Naive B cell (primary cell): ENCODE data around the gene IFNA21. TPM values are rescaled to one million over a fixed set of nuclear protein-coding genes. Genes with fewer than 3 reads are reported as not detected.
A peak's percentile ranks its signal among the peaks of the same experiment; 100 is the strongest.
"Not testable (repeated sequence)": the region's sequence is repeated elsewhere in the genome, so short reads cannot be mapped to it uniquely, and the experiment has no call there.

Source experiments
- ATAC-seq, 2 donors: fragments of 150-1000 bp; cut with Tn5 transposase; 2 replicates each; pipeline ENCODE4 v1.10.0; 2021; ENCODE audit warnings: low read depth in 2 of 2, mild to moderate bottlenecking in 2 of 2, moderate library complexity in 2 of 2
- DNase-seq: peaks from one replicate; pipeline ENCODE4 v3.0.0; 2022
- H3K27ac Mint-ChIP-seq, 6 donors: one replicate each; pipeline ENCODE4 v1.8.0; 2020 to 2022; ENCODE audit warnings: mild to moderate bottlenecking in 6 of 6, mixed read lengths in 6 of 6, moderate library complexity in 5 of 6, inconsistent platforms in 2 of 6
- H3K27me3 Mint-ChIP-seq, 3 donors: one replicate each; pipeline ENCODE4 v1.8.0; 2021 to 2022; ENCODE audit warnings: mixed read lengths in 3 of 3, mild to moderate bottlenecking in 1 of 3
- H3K36me3 Mint-ChIP-seq, 2 donors: one replicate each; pipeline ENCODE4 v1.8.0; 2020 to 2022; ENCODE audit warnings: mixed read lengths in 2 of 2, inconsistent platforms in 1 of 2, mild to moderate bottlenecking in 1 of 2
- H3K4me1 Mint-ChIP-seq, 3 donors: one replicate each; pipeline ENCODE4 v1.8.0; 2020 to 2022; ENCODE audit warnings: mixed read lengths in 3 of 3, inconsistent platforms in 1 of 3, mild to moderate bottlenecking in 1 of 3, moderate library complexity in 1 of 3
- H3K4me3 Mint-ChIP-seq, 8 donors: one replicate each; pipeline ENCODE4 v1.8.0; 2020 to 2022; ENCODE audit warnings: mild to moderate bottlenecking in 8 of 8, mixed read lengths in 8 of 8, moderate library complexity in 8 of 8, inconsistent platforms in 2 of 8
- H3K9me3 Mint-ChIP-seq, 7 donors: one replicate each; pipeline ENCODE4 v1.8.0; 2020 to 2022; ENCODE audit warnings: mixed read lengths in 7 of 7, mild to moderate bottlenecking in 5 of 7, inconsistent platforms in 2 of 7, moderate library complexity in 1 of 7
- polyA plus RNA-seq, 6 donors: library from polyadenylated mRNA; unstranded; fragments of 300-500 nt; fragmentation: Illumina TruSeq; gene quantifications; one replicate each; pipeline ENCODE4 v1.2.3, GENCODE V29; 2021; ENCODE audit warnings: low read depth in 6 of 6

Gene IFNA21
- not detected for polyA plus RNA-seq

- not testable (repeated sequence) for DNase-seq, H3K27ac Mint-ChIP-seq, H3K4me3 Mint-ChIP-seq, ATAC-seq, H3K9me3 Mint-ChIP-seq, H3K4me1 Mint-ChIP-seq, H3K36me3 Mint-ChIP-seq, H3K27me3 Mint-ChIP-seq
Measured at GRCh38 chr9:21166560-21166959, at the start of gene IFNA21. IFNA21 (minus strand) TSS chr9:21166660; CDS start chr9:21166612, 48 bp downstream.

- Mint-ChIP-seq H3K27me3 (peaks cover 3 to 12% (median 9%) of the 10 kb centered on the region in 3 donors), H3K4me3 (peak overlapping the region in 3 of 8 donors; percentile 12 to 45 (median 30)), H3K27ac (peak overlapping the region in 2 of 6 donors; percentile 16 to 36)
- DNase-seq, H3K4me1 Mint-ChIP-seq, H3K36me3 Mint-ChIP-seq, H3K9me3 Mint-ChIP-seq: not testable (repeated sequence)
- peak; percentile 54 to 69 for ATAC-seq
Measured at GRCh38 chr9:21213411-21214326, 47.2 kb upstream of the IFNA21 start.

- H3K36me3 Mint-ChIP-seq, H3K9me3 Mint-ChIP-seq, ATAC-seq, H3K4me3 Mint-ChIP-seq, H3K4me1 Mint-ChIP-seq, H3K27ac Mint-ChIP-seq, DNase-seq: not testable (repeated sequence)
- peaks cover 0 to 12% (median 7%) of the 10 kb centered on the region in 3 donors for H3K27me3 Mint-ChIP-seq
Measured at GRCh38 chr9:21212160-21212559, 45.7 kb upstream of the IFNA21 start.

- not testable (repeated sequence) for DNase-seq, H3K36me3 Mint-ChIP-seq, ATAC-seq
Measured at GRCh38 chr9:21210782-21211181, 44.3 kb upstream of the IFNA21 start.

GRCh38 chr9:21210311-21210710 lies 43.9 kb upstream of the IFNA21 start:
- DNase-seq: no peak
- no peak for ATAC-seq
- H3K4me1 Mint-ChIP-seq: peaks cover 2 to 6% (median 4%) of the 10 kb centered on the region in 3 donors
- peaks cover 4 to 7% (median 6%) of the 10 kb centered on the region in 3 donors for H3K27me3 Mint-ChIP-seq
- no peak overlapping the region for H3K27ac Mint-ChIP-seq
- no peaks in the 10 kb centered on the region for H3K36me3 Mint-ChIP-seq
- H3K4me3 Mint-ChIP-seq: no peak overlapping the region
- no peaks in the 10 kb centered on the region for H3K9me3 Mint-ChIP-seq

More at GRCh38 chr9:21210782-21211181, 44.3 kb upstream of the IFNA21 start:
- not testable (repeated sequence) for H3K9me3 Mint-ChIP-seq, H3K4me1 Mint-ChIP-seq, H3K27ac Mint-ChIP-seq, H3K4me3 Mint-ChIP-seq, H3K27me3 Mint-ChIP-seq

- H3K27ac Mint-ChIP-seq, H3K9me3 Mint-ChIP-seq, ATAC-seq, H3K36me3 Mint-ChIP-seq, H3K4me3 Mint-ChIP-seq, H3K4me1 Mint-ChIP-seq, DNase-seq: not testable (repeated sequence)
- H3K27me3 Mint-ChIP-seq: peaks cover 8 to 17% (median 8%) of the 10 kb centered on the region in 3 donors
Measured at GRCh38 chr9:21207043-21207442, 40.6 kb upstream of the IFNA21 start, which contains the start of gene IFNA10. IFNA10 (minus strand) TSS chr9:21207143; CDS start chr9:21207097, 46 bp downstream.

- DNase-seq: no peak
- Mint-ChIP-seq H3K36me3 (no peaks in the 10 kb centered on the region), H3K9me3 (peaks cover 0 to 6% (median 0%) of the 10 kb centered on the region in 7 donors), H3K27ac (no peak overlapping the region), H3K4me1 (no peaks in the 10 kb centered on the region), H3K4me3 (no peak overlapping the region), H3K27me3 (peaks cover 13 to 25% (median 22%) of the 10 kb centered on the region in 3 donors)
- no peak for ATAC-seq
Measured at GRCh38 chr9:21205204-21205603, 38.7 kb upstream of the IFNA21 start.

- H3K4me3 Mint-ChIP-seq, DNase-seq, H3K4me1 Mint-ChIP-seq, H3K9me3 Mint-ChIP-seq, ATAC-seq, H3K36me3 Mint-ChIP-seq: not testable (repeated sequence)
- peak within 1 kb of the TSS in 1 of 6 donors; percentile 44 for H3K27ac Mint-ChIP-seq
- peaks cover 13 to 29% (median 23%) of the 10 kb centered on the region in 3 donors for H3K27me3 Mint-ChIP-seq
Measured at GRCh38 chr9:21202105-21202504, 35.6 kb upstream of the IFNA21 start, which contains the start of gene IFNA7. IFNA7 (minus strand) TSS chr9:21202205; CDS start chr9:21202165, 40 bp downstream.

GRCh38 chr9:21194867-21195776 lies 28.7 kb upstream of the IFNA21 start:
- H3K36me3 Mint-ChIP-seq, H3K9me3 Mint-ChIP-seq: not testable (repeated sequence)
- DNase-seq (peak; percentile 33), ATAC-seq (peak; percentile 90 to 94)
- H3K27me3 Mint-ChIP-seq: peaks cover under 1 to 12% (median 9%) of the 10 kb centered on the region in 3 donors
- H3K27ac Mint-ChIP-seq: peak overlapping the region in 2 of 6 donors; percentile 21 to 87
- peaks cover 4 to 10% (median 8%) of the 10 kb centered on the region in 3 donors for H3K4me1 Mint-ChIP-seq
- peak overlapping the region in 7 of 8 donors; percentile 16 to 68 (median 55) for H3K4me3 Mint-ChIP-seq

- not testable (repeated sequence) for H3K27me3 Mint-ChIP-seq, ATAC-seq, H3K4me3 Mint-ChIP-seq, H3K9me3 Mint-ChIP-seq, H3K36me3 Mint-ChIP-seq, H3K27ac Mint-ChIP-seq, DNase-seq
- peaks cover 6 to 13% (median 8%) of the 10 kb centered on the region in 3 donors for H3K4me1 Mint-ChIP-seq
Measured at GRCh38 chr9:21187487-21187886, 21.0 kb upstream of the IFNA21 start, which contains the start of gene IFNA4. IFNA4 (minus strand) TSS chr9:21187587; CDS start chr9:21187531, 56 bp downstream.

- ATAC-seq (peak; percentile 88 to 94), DNase-seq (peak; percentile 29)
Measured at GRCh38 chr9:21182810-21183736, 16.6 kb upstream of the IFNA21 start.

GRCh38 chr9:21174671-21175070 lies 8.2 kb upstream of the IFNA21 start:
- DNase-seq (no peak), ATAC-seq (no peak)
- Mint-ChIP-seq H3K4me1 (peaks cover 0 to under 1% (median 0%) of the 10 kb centered on the region in 3 donors), H3K4me3 (no peak overlapping the region), H3K27me3 (no peaks in the 10 kb centered on the region), H3K36me3 (no peaks in the 10 kb centered on the region), H3K27ac (no peak overlapping the region), H3K9me3 (no peaks in the 10 kb centered on the region)

More at GRCh38 chr9:21182810-21183736, 16.6 kb upstream of the IFNA21 start:
- H3K27ac Mint-ChIP-seq: peak overlapping the region in 3 of 6 donors; percentile 48 to 61 (median 56)
- not testable (repeated sequence) for H3K9me3 Mint-ChIP-seq, H3K36me3 Mint-ChIP-seq, H3K27me3 Mint-ChIP-seq
- H3K4me3 Mint-ChIP-seq: peak overlapping the region in 2 of 8 donors; percentile 24 to 32
- peaks cover 6 to 15% (median 8%) of the 10 kb centered on the region in 3 donors for H3K4me1 Mint-ChIP-seq
